ENCODE measurements around the gene CTNNA3.
A peak's percentile ranks its signal among the peaks of the same experiment; 100 is the strongest.

Gene CTNNA3

GRCh38 chr10:66925896-66926715, 769.9 kb downstream of the CTNNA3 start, which contains the start of gene LRRTM3:
Gene LRRTM3, plus strand, starts transcription at chr10:66926036.
- Histone ChIP-seq H3K4me1 (ENCODE audit: control insufficient read depth in 2 of 2, insufficient read depth in 2 of 2, low read length in 2 of 2) (peaks cover 0 to 3% of the 10 kb centered on the region in 2 donors), H3K27me3 (ENCODE audit: control insufficient read depth in 2 of 2, insufficient read depth in 2 of 2, low read length in 2 of 2) (peaks cover 12 to 20% of the 10 kb centered on the region in 2 donors), H3K9ac (ENCODE audit: low read depth in 1 of 2, low read length in 2 of 2) (no peak within 1 kb of the TSS), H3K4me3 (ENCODE audit: low read length in 2 of 2) (peak within 1 kb of the TSS; percentile 41 to 43), H3K27ac (ENCODE audit: low read depth in 2 of 2, low read length in 2 of 2) (no peak within 1 kb of the TSS), H3K9me3 (ENCODE audit: control insufficient read depth in 2 of 2, low read length in 2 of 2) (no peaks in the 10 kb centered on the region), H3K36me3 (ENCODE audit: control insufficient read depth in 2 of 2, insufficient read depth in 2 of 2, low read length in 2 of 2) (no peaks in the 10 kb centered on the region)

- Histone ChIP-seq H3K4me3 (ENCODE audit: low read length in 2 of 2) (no peak overlapping the region), H3K36me3 (ENCODE audit: control insufficient read depth in 2 of 2, insufficient read depth in 2 of 2, low read length in 2 of 2) (no peaks in the 10 kb centered on the region), H3K9me3 (ENCODE audit: control insufficient read depth in 2 of 2, low read length in 2 of 2) (no peaks in the 10 kb centered on the region), H3K27me3 (ENCODE audit: control insufficient read depth in 2 of 2, insufficient read depth in 2 of 2, low read length in 2 of 2) (peaks cover 12 to 20% of the 10 kb centered on the region in 2 donors), H3K9ac (ENCODE audit: low read depth in 1 of 2, low read length in 2 of 2) (no peak overlapping the region), H3K27ac (ENCODE audit: low read depth in 2 of 2, low read length in 2 of 2) (no peak overlapping the region), H3K4me1 (ENCODE audit: control insufficient read depth in 2 of 2, insufficient read depth in 2 of 2, low read length in 2 of 2) (peaks cover 0 to 3% of the 10 kb centered on the region in 2 donors)
These were observed 770.6 kb downstream of the CTNNA3 start for GRCh38 chr10:66925373-66925772.

GRCh38 chr10:66924674-66925345, 771.2 kb downstream of the CTNNA3 start:
- no peaks in the 10 kb centered on the region for H3K36me3 ChIP-seq (ENCODE audit: control insufficient read depth in 2 of 2, insufficient read depth in 2 of 2, low read length in 2 of 2)
- no peaks in the 10 kb centered on the region for H3K9me3 ChIP-seq (ENCODE audit: control insufficient read depth in 2 of 2, low read length in 2 of 2)
- H3K9ac ChIP-seq (ENCODE audit: low read depth in 1 of 2, low read length in 2 of 2): no peak overlapping the region
- H3K4me3 ChIP-seq (ENCODE audit: low read length in 2 of 2): no peak overlapping the region
- peaks cover 12 to 20% of the 10 kb centered on the region in 2 donors for H3K27me3 ChIP-seq (ENCODE audit: control insufficient read depth in 2 of 2, insufficient read depth in 2 of 2, low read length in 2 of 2)
- peaks cover 0 to 3% of the 10 kb centered on the region in 2 donors for H3K4me1 ChIP-seq (ENCODE audit: control insufficient read depth in 2 of 2, insufficient read depth in 2 of 2, low read length in 2 of 2)
- no peak overlapping the region for H3K27ac ChIP-seq (ENCODE audit: low read depth in 2 of 2, low read length in 2 of 2)

- Histone ChIP-seq H3K4me1 (ENCODE audit: control insufficient read depth in 2 of 2, insufficient read depth in 2 of 2, low read length in 2 of 2) (peaks cover 0 to 3% of the 10 kb centered on the region in 2 donors), H3K9ac (ENCODE audit: low read depth in 1 of 2, low read length in 2 of 2) (no peak overlapping the region), H3K36me3 (ENCODE audit: control insufficient read depth in 2 of 2, insufficient read depth in 2 of 2, low read length in 2 of 2) (no peaks in the 10 kb centered on the region), H3K4me3 (ENCODE audit: low read length in 2 of 2) (no peak overlapping the region), H3K27ac (ENCODE audit: low read depth in 2 of 2, low read length in 2 of 2) (no peak overlapping the region), H3K27me3 (ENCODE audit: control insufficient read depth in 2 of 2, insufficient read depth in 2 of 2, low read length in 2 of 2) (no peaks in the 10 kb centered on the region), H3K9me3 (ENCODE audit: control insufficient read depth in 2 of 2, low read length in 2 of 2) (no peaks in the 10 kb centered on the region)
These were observed 776.7 kb downstream of the CTNNA3 start for GRCh38 chr10:66919248-66919647.

- no peak overlapping the region for H3K4me3 ChIP-seq (ENCODE audit: low read length in 2 of 2)
- no peaks in the 10 kb centered on the region for H3K36me3 ChIP-seq (ENCODE audit: control insufficient read depth in 2 of 2, insufficient read depth in 2 of 2, low read length in 2 of 2)
- H3K27ac ChIP-seq (ENCODE audit: low read depth in 2 of 2, low read length in 2 of 2): no peak overlapping the region
- H3K4me1 ChIP-seq (ENCODE audit: control insufficient read depth in 2 of 2, insufficient read depth in 2 of 2, low read length in 2 of 2): peaks cover 0 to 3% of the 10 kb centered on the region in 2 donors
- H3K9ac ChIP-seq (ENCODE audit: low read depth in 1 of 2, low read length in 2 of 2): no peak overlapping the region
- H3K9me3 ChIP-seq (ENCODE audit: control insufficient read depth in 2 of 2, low read length in 2 of 2): no peaks in the 10 kb centered on the region
- H3K27me3 ChIP-seq (ENCODE audit: control insufficient read depth in 2 of 2, insufficient read depth in 2 of 2, low read length in 2 of 2): no peaks in the 10 kb centered on the region
These were observed 778.9 kb downstream of the CTNNA3 start for GRCh38 chr10:66917104-66917503.

- Histone ChIP-seq H3K27ac (ENCODE audit: low read depth in 2 of 2, low read length in 2 of 2) (no peak overlapping the region), H3K4me1 (ENCODE audit: control insufficient read depth in 2 of 2, insufficient read depth in 2 of 2, low read length in 2 of 2) (peaks cover 0 to 3% of the 10 kb centered on the region in 2 donors), H3K9ac (ENCODE audit: low read depth in 1 of 2, low read length in 2 of 2) (no peak overlapping the region), H3K4me3 (ENCODE audit: low read length in 2 of 2) (no peak overlapping the region), H3K27me3 (ENCODE audit: control insufficient read depth in 2 of 2, insufficient read depth in 2 of 2, low read length in 2 of 2) (no peaks in the 10 kb centered on the region), H3K36me3 (ENCODE audit: control insufficient read depth in 2 of 2, insufficient read depth in 2 of 2, low read length in 2 of 2) (no peaks in the 10 kb centered on the region), H3K9me3 (ENCODE audit: control insufficient read depth in 2 of 2, low read length in 2 of 2) (no peaks in the 10 kb centered on the region)
These were observed 780.0 kb downstream of the CTNNA3 start for GRCh38 chr10:66916030-66916429.

- Histone ChIP-seq H3K9ac (ENCODE audit: low read depth in 1 of 2, low read length in 2 of 2) (no peak overlapping the region), H3K27ac (ENCODE audit: low read depth in 2 of 2, low read length in 2 of 2) (no peak overlapping the region), H3K4me1 (ENCODE audit: control insufficient read depth in 2 of 2, insufficient read depth in 2 of 2, low read length in 2 of 2) (no peaks in the 10 kb centered on the region), H3K36me3 (ENCODE audit: control insufficient read depth in 2 of 2, insufficient read depth in 2 of 2, low read length in 2 of 2) (no peaks in the 10 kb centered on the region), H3K9me3 (ENCODE audit: control insufficient read depth in 2 of 2, low read length in 2 of 2) (no peaks in the 10 kb centered on the region), H3K4me3 (ENCODE audit: low read length in 2 of 2) (no peak overlapping the region), H3K27me3 (ENCODE audit: control insufficient read depth in 2 of 2, insufficient read depth in 2 of 2, low read length in 2 of 2) (no peaks in the 10 kb centered on the region)
These were observed 785.3 kb downstream of the CTNNA3 start for GRCh38 chr10:66910671-66911070.

GRCh38 chr10:66892871-66893270, 803.1 kb downstream of the CTNNA3 start:
- Histone ChIP-seq H3K27ac (ENCODE audit: low read depth in 2 of 2, low read length in 2 of 2) (no peak overlapping the region), H3K4me3 (ENCODE audit: low read length in 2 of 2) (no peak overlapping the region), H3K9me3 (ENCODE audit: control insufficient read depth in 2 of 2, low read length in 2 of 2) (no peaks in the 10 kb centered on the region), H3K36me3 (ENCODE audit: control insufficient read depth in 2 of 2, insufficient read depth in 2 of 2, low read length in 2 of 2) (no peaks in the 10 kb centered on the region), H3K9ac (ENCODE audit: low read depth in 1 of 2, low read length in 2 of 2) (no peak overlapping the region), H3K4me1 (ENCODE audit: control insufficient read depth in 2 of 2, insufficient read depth in 2 of 2, low read length in 2 of 2) (no peaks in the 10 kb centered on the region), H3K27me3 (ENCODE audit: control insufficient read depth in 2 of 2, insufficient read depth in 2 of 2, low read length in 2 of 2) (no peaks in the 10 kb centered on the region)

GRCh38 chr10:66888237-66888636, 807.8 kb downstream of the CTNNA3 start:
- Histone ChIP-seq H3K9me3 (ENCODE audit: control insufficient read depth in 2 of 2, low read length in 2 of 2) (no peaks in the 10 kb centered on the region), H3K27me3 (ENCODE audit: control insufficient read depth in 2 of 2, insufficient read depth in 2 of 2, low read length in 2 of 2) (no peaks in the 10 kb centered on the region), H3K36me3 (ENCODE audit: control insufficient read depth in 2 of 2, insufficient read depth in 2 of 2, low read length in 2 of 2) (no peaks in the 10 kb centered on the region), H3K4me1 (ENCODE audit: control insufficient read depth in 2 of 2, insufficient read depth in 2 of 2, low read length in 2 of 2) (no peaks in the 10 kb centered on the region), H3K27ac (ENCODE audit: low read depth in 2 of 2, low read length in 2 of 2) (no peak overlapping the region), H3K9ac (ENCODE audit: low read depth in 1 of 2, low read length in 2 of 2) (no peak overlapping the region), H3K4me3 (ENCODE audit: low read length in 2 of 2) (no peak overlapping the region)

- Histone ChIP-seq H3K4me3 (ENCODE audit: low read length in 2 of 2) (no peak overlapping the region), H3K9me3 (ENCODE audit: control insufficient read depth in 2 of 2, low read length in 2 of 2) (no peaks in the 10 kb centered on the region), H3K27ac (ENCODE audit: low read depth in 2 of 2, low read length in 2 of 2) (no peak overlapping the region), H3K36me3 (ENCODE audit: control insufficient read depth in 2 of 2, insufficient read depth in 2 of 2, low read length in 2 of 2) (no peaks in the 10 kb centered on the region), H3K27me3 (ENCODE audit: control insufficient read depth in 2 of 2, insufficient read depth in 2 of 2, low read length in 2 of 2) (no peaks in the 10 kb centered on the region), H3K4me1 (ENCODE audit: control insufficient read depth in 2 of 2, insufficient read depth in 2 of 2, low read length in 2 of 2) (no peaks in the 10 kb centered on the region), H3K9ac (ENCODE audit: low read depth in 1 of 2, low read length in 2 of 2) (no peak overlapping the region)
These were observed 809.1 kb downstream of the CTNNA3 start for GRCh38 chr10:66886848-66887247.
